ENCODE data around the gene FSTL4. TPM values are rescaled to one million over a fixed set of nuclear protein-coding genes. Genes with fewer than 3 reads are reported as not detected.

Gene FSTL4
- total RNA-seq, 4 donors from 2014 or later = 0.27 TPM; not detected in 3

GRCh38 chr5:133611357-133612248 is 738 bp downstream of the FSTL4 start:
- H3K9me3 ChIP-seq = no peaks in the 10 kb centered on the region
- peaks cover 91% of the 10 kb centered on the region for H3K27me3 ChIP-seq
- TF ChIP-seq EP300 (IDR thresholded peaks at IDR 0.05; ENCODE audit: low read depth) = no peak
- no peak for TF ChIP-seq POLR2A (IDR thresholded peaks at IDR 0.05)
- peaks cover 9 to 22% (median 16%) of the 10 kb centered on the region in 4 donors for H3K4me1 ChIP-seq
- in situ Hi-C loops (cut with MboI; ENCODE audit: low pct_ligation_motif_present in 1 of 4, low pct_unique_long_range_greater_than_20kb in 1 of 4, low sequenced_read_pairs in 3 of 4) = no loop called here
- DNase-seq = no peak
- intact Hi-C loops (cut with DNase I; ENCODE audit: low total_unique reads) = no loop called here
- WGBS, 2 donors (ENCODE audit: low coverage in 1 of 2) = 13% methylated on average over 53 of the region's 91 CpGs; no CpG with 5 or more reads in 1 of the 2 donors
- H3K27ac ChIP-seq = no peak overlapping the region
- H3K4me3 ChIP-seq = peak overlapping the region; percentile 4 to 47 (median 34)
- H3K36me3 ChIP-seq = no peaks in the 10 kb centered on the region

GRCh38 chr5:133610489-133611356 is 1.6 kb downstream of the FSTL4 start:
- Histone ChIP-seq H3K9me3 (no peaks in the 10 kb centered on the region), H3K4me3 (peak overlapping the region in 2 of 4 donors; percentile 40 to 47), H3K4me1 (peaks cover 9 to 22% (median 16%) of the 10 kb centered on the region in 4 donors), H3K27me3 (peaks cover 88% of the 10 kb centered on the region), H3K36me3 (no peaks in the 10 kb centered on the region), H3K27ac (no peak overlapping the region)
- DNase-seq = peak; percentile 42
- TF ChIP-seq CTCF (IDR thresholded peaks at IDR 0.05) (peak; percentile 1 to 45 (median 24)), EP300 (IDR thresholded peaks at IDR 0.05; ENCODE audit: low read depth) (no peak)
- in situ Hi-C loops (cut with MboI; ENCODE audit: low pct_ligation_motif_present in 1 of 4, low pct_unique_long_range_greater_than_20kb in 1 of 4, low sequenced_read_pairs in 3 of 4) = no loop called here
- 10% methylated on average over 57 of the region's 57 CpGs; no CpG with 5 or more reads in 1 of the 2 donors for WGBS, 2 donors (ENCODE audit: low coverage in 1 of 2)
- intact Hi-C loops (cut with DNase I; ENCODE audit: low total_unique reads) = no loop called here

- intact Hi-C loops (cut with DNase I; ENCODE audit: low total_unique reads) (no loop called here), in situ Hi-C loops (cut with MboI; ENCODE audit: low pct_ligation_motif_present in 1 of 4, low pct_unique_long_range_greater_than_20kb in 1 of 4, low sequenced_read_pairs in 3 of 4) (no loop called here)
- no peaks in the 10 kb centered on the region for H3K36me3 ChIP-seq
- H3K4me3 ChIP-seq = no peak overlapping the region
- WGBS, 2 donors (ENCODE audit: low coverage in 1 of 2) = 62 to 93% methylated on average over 3 to 6 of the region's 6 CpGs
- peaks cover 67% of the 10 kb centered on the region for H3K27me3 ChIP-seq
- TF ChIP-seq EP300 (IDR thresholded peaks at IDR 0.05; ENCODE audit: low read depth) = no peak
- TF ChIP-seq CTCF (IDR thresholded peaks at IDR 0.05) = no peak
- no peak for TF ChIP-seq POLR2AphosphoS5 (IDR thresholded peaks at IDR 0.05)
- TF ChIP-seq POLR2A (IDR thresholded peaks at IDR 0.05) = no peak
- no peak overlapping the region for H3K27ac ChIP-seq
- H3K9me3 ChIP-seq = no peaks in the 10 kb centered on the region
- no peak for DNase-seq
- peaks cover 9 to 19% (median 14%) of the 10 kb centered on the region in 4 donors for H3K4me1 ChIP-seq
Measured at GRCh38 chr5:133607451-133607850, 4.9 kb downstream of the FSTL4 start.

- in situ Hi-C loops (cut with MboI; ENCODE audit: low pct_ligation_motif_present in 1 of 4, low pct_unique_long_range_greater_than_20kb in 1 of 4, low sequenced_read_pairs in 3 of 4) = no loop called here
- Histone ChIP-seq H3K27me3 (peaks cover 67% of the 10 kb centered on the region), H3K27ac (no peak overlapping the region), H3K4me1 (peaks cover 8 to 14% (median 9%) of the 10 kb centered on the region in 4 donors), H3K4me3 (no peak overlapping the region), H3K9me3 (no peaks in the 10 kb centered on the region), H3K36me3 (no peaks in the 10 kb centered on the region)
- intact Hi-C loops (cut with DNase I; ENCODE audit: low total_unique reads) = no loop called here
- WGBS, 2 donors (ENCODE audit: low coverage in 1 of 2) = 90% methylated on average over 2 of the region's 2 CpGs
- TF ChIP-seq POLR2AphosphoS5 (IDR thresholded peaks at IDR 0.05) (no peak), EP300 (IDR thresholded peaks at IDR 0.05; ENCODE audit: low read depth) (no peak), POLR2A (IDR thresholded peaks at IDR 0.05) (no peak), CTCF (IDR thresholded peaks at IDR 0.05) (no peak)
- no peak for DNase-seq
Measured at GRCh38 chr5:133606835-133607234, 5.5 kb downstream of the FSTL4 start.

Measured in transverse colon (tissue), 4 donors.